NCI-H1105 treated with DMSO at 0.1 percent for 48 hours (cell line): ENCODE data around the gene PADI3.
"Not testable (repeated sequence)": the region's sequence is repeated elsewhere in the genome, so short reads cannot be mapped to it uniquely, and the experiment has no call there.

ENCODE experiments used
- DNase-seq: peaks from one replicate; lab custom pipeline; 2025; lab: John Stamatoyannopoulos, UW

PADI3 gene

GRCh38 chr1:17304151-17304825, 55.4 kb downstream of the PADI3 start:
- DNase-seq = no peak

GRCh38 chr1:17304826-17305175, 55.9 kb downstream of the PADI3 start:
- DNase-seq = no peak

DNA sequence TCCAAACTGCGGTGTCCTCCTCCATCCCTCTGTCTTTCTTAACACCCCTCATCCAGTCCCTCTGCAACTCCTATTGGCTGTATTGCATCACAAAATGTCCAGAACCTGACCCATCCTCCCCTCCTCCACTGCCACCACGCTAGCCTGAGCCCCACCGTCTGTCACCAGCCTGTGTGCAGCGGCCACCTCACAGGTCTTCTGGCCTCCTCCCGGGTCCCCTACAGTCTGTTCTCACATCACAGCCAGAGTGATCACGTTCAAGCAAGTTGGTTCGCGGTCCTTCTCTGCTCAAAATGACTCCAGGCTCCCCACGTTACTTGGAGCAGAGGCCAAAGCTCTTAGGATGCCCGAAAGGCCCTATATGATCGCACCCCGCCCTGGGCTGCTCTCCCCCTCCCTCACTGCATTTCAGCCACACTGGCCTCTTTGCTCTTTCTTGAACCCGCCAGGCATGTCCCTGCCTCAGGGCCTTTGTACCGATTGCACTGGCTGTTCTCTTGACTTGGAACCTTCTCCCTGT, 56.7 kb downstream of the PADI3 start:
- DNase-seq = no peak

- DNase-seq = no peak
Measured at GRCh38 chr1:17306407-17306806, 57.5 kb downstream of the PADI3 start.

- no peak for DNase-seq
Measured at GRCh38 chr1:17306921-17307320, 58.0 kb downstream of the PADI3 start.

DNA sequence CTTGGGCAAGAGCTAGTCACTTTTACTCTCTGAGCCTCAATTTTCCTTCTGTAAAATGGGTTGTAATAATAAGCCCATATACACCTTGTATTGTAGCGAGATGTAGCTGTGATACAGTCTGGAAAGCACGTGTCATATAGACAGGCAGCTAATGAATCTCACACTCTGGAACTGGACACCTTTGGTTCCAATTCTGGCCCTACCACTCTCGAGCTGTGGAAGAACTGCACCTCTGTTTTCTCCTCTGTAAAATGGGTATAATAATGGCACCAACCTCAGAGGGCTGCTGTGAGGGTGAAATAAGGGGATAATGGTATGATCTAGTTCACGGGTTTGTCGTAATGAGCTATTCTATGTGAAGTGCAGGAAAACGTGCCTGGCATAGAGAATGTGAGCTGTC, 58.4 kb downstream of the PADI3 start:
- no peak for DNase-seq

GRCh38 chr1:17307946-17308345, 59.0 kb downstream of the PADI3 start, which contains the start of gene PADI4:
Gene PADI4 (plus strand): TSS chr1:17308197. CDS start chr1:17308223, 26 bp downstream.
- no peak for DNase-seq

GRCh38 chr1:17308593-17308992, 59.7 kb downstream of the PADI3 start:
- DNase-seq = no peak

GRCh38 chr1:17309426-17310067, 60.6 kb downstream of the PADI3 start:
- no peak for DNase-seq

DNA sequence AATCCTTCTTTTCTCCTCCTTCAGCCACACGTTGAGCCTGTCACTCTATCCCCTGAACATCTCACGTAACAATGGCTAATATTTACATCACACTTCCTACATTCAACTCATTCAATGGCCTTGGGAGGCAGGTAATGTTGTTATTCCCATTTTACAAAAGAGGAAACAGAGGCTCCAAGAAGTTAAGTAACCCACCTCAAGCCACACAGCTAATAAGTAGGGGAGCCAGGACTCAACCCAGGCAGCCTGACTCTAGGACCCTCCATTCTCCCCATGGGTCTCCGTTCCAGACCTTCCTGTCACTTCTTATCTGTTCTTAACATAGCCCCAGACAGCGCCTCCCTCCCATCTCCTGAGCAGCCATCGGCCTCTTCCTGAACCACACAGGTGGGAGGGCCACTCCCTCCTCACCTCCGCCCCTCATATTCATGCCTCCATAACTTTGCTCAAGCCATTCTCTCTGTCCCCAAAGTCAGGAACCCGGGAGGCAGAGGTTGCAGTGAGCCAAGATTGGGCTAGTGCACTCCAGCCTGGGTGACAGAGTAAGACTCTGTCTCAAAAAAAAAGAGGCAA, 61.3 kb downstream of the PADI3 start:
- DNase-seq = no peak

DNA sequence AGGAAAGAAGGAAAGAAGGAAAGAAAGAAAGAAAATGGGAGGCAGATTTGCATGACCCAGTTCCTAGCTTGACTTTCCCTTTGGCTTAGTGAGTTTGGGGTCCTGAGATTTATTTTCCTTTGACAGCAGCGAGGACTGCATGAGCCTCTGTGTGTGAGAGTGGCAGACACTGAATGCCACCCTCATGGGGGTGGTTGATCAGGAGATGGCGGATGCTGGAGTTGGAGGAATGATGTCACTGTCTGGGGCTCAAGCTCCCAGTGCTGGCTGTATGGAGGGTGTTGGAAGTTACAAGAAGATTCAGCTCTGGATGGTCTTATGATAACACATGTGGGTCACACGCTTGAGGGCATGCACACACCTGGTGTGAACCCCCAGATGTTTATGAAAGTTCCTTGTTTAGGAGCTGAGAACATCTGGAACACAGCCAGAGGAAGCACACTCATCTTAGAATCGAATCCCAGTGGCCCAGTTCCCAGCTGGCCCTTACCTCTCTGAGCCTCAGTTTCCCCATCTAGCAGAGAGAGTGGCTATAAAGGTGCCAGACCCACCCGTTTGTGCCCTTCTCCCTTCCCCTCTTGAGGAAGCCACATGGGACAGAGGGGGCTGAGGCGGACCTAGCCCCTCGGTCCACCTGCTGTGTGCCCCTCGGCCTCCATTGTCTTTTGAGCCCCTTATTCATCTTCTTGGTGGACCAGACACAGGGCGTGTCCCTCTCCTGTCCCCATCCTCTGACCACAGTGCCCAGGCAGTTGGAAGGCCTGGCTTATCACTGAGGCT, 64.8 kb downstream of the PADI3 start:
- no peak for DNase-seq

DNA sequence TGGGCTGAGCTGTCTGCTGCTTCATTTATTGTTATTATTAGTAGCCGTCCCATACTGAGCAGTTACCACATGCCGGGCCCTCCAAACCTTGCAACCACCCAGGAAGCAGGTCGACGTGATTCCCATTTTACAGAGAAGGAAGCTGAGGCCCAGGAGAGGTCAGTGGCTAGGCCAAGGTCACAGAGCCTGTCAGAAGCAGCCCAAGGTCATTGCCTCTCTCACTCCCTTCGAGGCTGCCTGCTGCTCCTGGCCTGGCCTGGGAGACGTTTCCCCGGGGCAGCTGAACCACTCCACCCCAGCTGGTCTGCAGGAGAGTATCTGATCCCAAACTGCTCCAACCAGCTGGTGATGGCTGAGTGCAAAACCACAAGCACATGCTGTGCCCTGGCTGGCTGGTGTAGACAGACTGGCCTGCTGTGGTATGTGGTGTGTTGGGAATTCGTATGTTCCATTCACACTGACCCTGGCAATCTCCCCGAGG, 65.6 kb downstream of the PADI3 start:
- DNase-seq = no peak

DNA sequence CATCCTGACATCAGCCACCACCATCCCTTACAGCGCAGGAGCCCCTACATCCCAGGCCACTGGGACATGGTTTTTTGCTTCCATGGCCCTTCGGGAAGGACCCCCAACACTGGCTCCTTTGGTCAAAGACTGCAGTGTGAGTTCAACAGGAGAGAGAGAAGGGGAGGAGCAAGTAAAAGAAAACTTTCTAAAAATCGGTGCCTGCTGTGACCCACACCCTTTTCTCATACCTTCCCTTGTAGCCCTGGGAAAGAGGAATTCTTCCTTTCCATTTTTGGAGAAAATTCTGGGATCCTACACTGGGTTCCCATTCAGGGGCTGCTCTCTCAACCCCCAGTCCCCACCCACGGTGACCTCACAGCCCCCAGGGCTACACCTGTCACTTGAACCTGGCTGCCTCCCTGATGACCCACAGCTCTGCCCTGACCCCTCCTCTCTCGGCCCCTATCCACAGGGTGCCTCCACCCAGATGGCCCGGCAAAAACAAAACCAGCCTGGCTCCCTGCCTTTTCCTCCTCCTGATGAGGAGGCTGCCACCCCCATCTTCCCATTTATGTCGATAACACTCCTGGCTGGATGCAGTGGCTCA, 66.7 kb downstream of the PADI3 start:
- DNase-seq = no peak

- DNase-seq = no peak
Measured at GRCh38 chr1:17316704-17317103, 67.8 kb downstream of the PADI3 start.

DNA sequence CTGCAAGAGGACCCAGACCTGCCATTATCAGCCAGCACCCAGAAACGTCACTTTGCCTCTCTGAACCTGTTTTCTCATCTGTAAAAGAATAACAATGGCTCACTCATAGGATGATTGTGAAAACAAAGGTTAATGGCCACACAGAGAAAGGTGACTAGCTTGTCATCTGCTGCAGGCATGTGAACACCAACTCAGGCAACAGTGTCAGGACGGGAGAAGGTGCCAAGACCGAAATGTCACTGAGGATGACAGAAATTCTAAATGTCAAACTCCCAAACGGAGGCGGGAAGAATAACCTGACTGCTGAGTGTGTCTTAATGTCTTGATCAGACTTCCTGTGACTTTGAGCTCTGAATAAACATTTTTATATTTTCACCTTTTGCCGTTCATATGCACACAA, 69.4 kb downstream of the PADI3 start:
- DNase-seq = no peak

- no peak for DNase-seq
Measured at GRCh38 chr1:17319561-17320350, 70.9 kb downstream of the PADI3 start.

DNA sequence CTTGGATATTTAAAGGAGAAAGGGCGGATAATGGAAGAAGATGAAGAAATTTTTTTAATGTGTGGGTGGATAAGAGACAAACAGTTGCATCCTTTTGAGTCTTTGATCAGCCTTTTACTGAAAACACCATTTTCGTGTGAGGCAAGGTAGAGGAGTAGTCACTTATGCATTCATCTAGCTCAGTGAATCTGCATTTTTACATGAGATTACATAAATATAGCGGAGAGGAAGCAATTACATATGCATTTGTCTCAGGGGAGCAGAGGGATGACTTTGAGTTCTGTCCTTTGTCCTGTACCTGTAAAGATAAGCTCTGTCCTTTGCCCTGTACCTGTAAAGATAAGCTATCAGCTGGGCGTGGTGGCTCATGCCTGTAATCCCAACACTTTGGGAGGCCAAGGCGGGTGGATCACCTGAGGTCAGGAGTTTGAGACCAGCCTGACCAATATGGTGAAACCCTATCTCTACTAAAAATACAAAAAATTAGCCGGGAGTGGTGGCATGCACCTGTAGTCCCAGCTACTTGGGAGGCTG, 73.0 kb downstream of the PADI3 start:
- DNase-seq = not testable (repeated sequence)

- DNase-seq = no peak
Measured at GRCh38 chr1:17328855-17329254, 80.0 kb downstream of the PADI3 start.

DNA sequence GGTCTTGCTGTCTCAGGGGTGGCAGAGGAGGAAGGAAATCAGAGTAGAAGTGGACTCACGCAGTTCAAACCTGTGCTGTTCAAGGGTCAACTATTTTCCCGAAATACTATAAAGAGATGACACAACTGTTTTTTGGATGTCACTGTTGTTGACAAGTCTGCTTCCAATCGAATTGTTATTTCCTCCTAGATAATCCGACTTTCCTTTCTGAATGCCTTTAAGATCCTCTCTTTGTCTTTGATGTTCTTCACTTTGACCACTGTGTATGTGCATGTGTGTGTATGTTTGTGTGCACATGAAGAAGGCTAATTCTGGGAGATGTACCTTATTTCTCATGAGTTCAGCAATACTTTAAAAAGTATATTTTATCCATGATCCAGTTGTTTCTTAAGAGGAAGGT, 80.7 kb downstream of the PADI3 start:
- DNase-seq = no peak

GRCh38 chr1:17330856-17331255, 82.0 kb downstream of the PADI3 start:
- no peak for DNase-seq

GRCh38 chr1:17333081-17333480, 84.2 kb downstream of the PADI3 start:
- no peak for DNase-seq
